Stimulated activated CD4-positive, alpha-beta T cell treated with anti-CD3 and anti-CD28 coated beads, Interleukin-12 subunit alpha, Interleukin-12 subunit beta, amount 100 ng/mL, for 48 hours (primary cell): Measurements from ENCODE around the gene ADAMTS13.

Experiments used
- DNase-seq, 3 donors: peaks; one replicate each; pipeline ENCODE4 v3.0.0-alpha.2; 2020; ENCODE audit warnings: low read depth in 2 of 3, low spot score in 1 of 3

The ADAMTS13 gene

DNA sequence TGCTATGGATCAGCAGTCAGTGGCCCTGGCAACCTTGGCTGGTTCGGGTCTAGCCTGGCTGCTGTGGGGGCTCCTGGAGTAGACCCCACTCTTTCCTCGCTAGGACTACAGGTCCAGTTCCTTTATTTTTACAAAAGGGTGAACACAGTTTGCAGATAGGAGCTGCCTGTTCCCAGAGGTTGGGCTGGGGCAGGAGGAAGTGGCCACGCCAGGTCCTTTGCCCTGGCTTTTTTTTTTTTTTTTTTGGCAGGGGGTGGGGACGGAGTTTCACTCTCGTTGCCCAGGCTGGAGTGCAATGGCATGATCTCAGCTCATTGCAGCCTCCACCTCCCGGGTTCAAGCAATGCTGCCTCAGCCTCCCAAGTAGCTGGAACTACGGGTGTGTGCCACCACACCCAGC, 48.8 kb downstream of the ADAMTS13 start:
- no peak for DNase-seq

DNA sequence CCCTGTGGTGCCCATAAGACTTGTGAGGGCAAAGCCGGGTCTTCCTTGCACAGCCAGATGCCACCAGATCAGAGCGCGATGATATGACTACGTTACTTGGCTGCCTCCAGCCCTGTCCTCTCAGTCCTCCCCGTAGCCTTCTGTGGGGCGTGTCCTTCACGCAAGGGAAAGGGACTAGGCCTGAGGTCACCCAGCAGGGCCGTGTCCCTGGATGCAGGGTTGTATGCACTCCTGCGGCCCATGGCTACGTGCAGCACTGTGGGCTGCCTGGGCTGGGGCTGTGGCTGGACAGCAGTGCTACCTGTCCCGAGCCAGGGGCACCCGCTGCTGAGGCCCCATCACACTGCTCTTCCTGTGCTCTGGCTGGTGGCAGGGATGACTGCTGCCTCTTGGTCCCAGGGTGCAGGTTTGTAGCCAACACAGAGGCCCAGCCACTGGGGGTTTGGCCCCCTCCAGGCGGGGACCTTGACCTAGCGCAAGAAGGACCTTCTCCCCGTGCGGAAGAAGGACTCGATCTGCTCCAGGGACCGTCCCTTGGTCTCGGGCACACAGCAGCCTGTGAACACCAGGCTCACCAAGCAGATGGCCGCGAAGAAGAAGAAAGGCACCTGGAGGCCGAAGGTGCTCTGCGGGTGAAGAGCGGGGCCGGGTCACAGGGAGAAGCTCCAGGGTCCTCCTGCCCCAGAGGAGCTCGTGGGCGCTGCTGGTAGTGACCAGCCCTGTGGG, 49.5 kb downstream of the ADAMTS13 start:
- DNase-seq, result no peak

DNA sequence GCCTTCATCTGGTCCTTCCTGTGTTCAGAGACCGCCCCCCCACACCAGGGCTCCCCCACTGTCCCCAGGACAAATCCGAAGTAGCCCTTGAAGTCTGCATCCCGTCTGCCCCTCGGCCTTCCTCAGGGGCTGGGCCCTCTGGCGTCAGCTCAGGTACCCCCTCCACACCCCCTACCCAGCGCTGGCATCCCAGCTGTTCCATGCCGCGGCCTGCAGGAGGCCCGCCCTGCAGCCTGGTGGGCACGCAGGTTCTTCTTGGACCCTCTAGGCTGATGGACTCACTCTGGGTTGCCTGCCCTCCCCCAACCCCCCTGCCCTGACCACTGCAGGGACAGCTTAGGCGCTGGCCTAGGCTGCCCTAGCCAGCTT, 50.1 kb downstream of the ADAMTS13 start:
- DNase-seq, result no peak

DNA sequence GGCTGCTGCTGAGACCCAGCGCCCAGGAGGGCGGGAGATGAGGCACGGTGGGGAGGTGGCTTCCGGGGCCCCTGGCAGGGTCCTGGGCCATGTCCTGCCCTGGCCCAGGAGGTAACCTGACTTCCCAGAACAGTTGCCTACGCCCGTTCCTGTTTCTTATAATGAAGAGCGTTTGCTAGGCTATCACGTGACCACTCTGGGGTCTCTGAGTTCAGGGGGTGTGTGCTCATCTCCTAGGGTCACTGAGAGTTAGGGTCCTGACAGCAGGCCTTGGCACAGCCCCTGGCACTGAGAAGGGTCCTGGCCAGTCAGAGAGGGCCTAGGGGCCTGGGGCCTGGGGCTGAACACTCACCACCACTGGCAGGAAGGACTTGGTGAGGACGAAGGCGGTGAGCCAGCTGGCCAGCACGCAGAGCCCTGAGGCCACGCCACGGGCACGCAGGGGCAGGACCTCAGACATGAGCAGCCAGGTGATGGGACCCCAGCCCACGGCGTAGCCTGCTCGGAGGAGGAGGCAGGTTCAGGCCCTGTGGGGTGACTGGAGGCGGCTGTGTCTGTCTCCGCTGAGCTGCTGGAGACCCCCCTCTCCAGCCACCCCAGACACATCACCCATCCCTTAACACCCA, 50.7 kb downstream of the ADAMTS13 start:
- DNase-seq, result no peak

DNA sequence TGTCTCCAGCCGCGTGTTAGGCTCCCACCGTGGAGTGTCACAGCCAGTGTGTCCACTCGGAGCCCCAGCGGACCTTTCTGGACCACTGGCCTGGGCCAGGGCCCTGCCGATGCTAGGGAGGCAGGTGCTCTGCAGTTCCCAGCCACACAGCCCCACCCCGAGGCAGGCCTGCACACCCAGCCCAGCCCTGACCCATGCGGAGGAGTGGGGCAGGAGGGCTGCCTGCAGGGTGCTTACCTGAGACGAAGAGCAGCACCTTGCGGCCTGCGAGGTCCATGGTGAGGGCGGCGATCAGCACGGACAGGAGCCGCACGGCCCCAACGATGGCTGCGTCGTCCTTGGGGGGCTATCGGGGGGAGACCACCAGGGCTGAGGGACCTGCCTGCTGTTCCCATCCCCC, 51.6 kb downstream of the ADAMTS13 start:
- no peak for DNase-seq

DNA sequence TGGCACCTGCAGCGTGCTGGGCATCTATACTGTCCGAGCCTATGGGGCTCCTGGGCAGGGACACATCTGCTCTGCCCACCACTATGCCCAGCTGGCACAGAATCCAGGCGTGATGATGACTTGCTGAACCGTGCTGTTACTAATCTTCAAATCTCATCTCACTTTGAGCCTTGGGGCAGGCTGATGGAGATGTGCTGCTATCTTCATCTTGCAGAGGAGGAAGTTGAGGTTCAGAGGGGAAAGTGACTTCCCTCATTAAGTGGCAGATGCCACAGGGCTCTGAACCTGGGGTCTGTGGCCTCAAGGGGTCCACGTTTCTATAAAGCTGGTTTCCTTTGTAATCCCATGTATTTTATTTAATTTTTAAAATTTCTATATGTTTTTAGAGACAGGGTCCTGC, 52.0 kb downstream of the ADAMTS13 start:
- no peak for DNase-seq

DNA sequence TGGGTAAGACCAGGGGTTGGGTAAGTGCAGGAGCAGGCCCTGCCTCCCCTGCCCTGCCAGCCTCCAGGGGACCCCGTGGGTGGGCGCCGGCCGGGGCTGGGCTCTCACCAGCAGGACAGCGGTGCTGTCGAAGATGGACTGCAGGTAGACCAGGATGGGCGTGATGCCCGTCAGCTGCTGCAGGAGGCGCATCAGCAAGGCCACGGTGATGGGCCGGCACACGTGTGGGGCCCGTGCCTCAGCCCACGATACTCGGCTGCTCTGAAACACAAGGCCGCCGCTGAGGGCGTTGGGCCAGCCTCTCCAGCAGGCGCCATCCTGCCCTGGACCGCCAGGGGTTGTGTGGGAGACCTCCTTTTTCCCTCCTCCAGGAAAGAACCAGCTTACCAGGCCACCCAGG, 52.7 kb downstream of the ADAMTS13 start:
- DNase-seq, result no peak

DNA sequence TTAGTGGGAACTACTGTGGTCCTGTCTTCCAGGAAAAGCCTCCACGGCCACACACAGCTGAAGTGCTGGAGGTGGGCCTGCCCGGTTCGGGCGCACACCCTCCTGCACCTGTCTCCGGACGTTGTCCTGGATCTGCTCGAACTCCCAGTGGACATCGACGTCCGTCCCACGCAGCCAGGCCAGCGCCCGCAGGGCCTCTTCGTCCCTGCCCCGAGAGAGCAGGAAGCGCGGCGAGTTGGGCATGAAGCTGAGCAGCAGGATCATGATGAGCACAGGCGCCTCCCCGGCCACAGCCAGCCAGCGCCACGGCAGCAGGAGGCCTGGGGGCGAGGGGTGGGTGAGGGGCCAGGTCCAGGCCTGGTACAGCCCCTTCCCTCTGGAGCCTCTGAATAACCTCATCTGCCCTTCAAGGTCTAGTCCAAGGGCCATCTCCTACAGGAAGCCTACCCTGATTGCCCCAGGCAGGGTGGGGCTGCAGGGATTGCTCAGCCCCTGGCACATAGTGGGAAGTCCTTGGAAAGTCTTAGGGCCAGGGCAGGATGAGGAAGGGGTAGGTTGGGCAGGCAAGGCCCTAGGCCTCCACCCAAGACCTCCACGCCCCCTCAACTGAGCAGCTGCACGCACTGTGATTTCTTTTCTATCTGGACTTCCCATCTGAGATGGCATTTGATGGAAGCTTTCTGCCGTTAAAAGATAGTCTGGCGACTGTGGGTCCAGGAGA, 53.3 kb downstream of the ADAMTS13 start:
- DNase-seq, result no peak

DNA sequence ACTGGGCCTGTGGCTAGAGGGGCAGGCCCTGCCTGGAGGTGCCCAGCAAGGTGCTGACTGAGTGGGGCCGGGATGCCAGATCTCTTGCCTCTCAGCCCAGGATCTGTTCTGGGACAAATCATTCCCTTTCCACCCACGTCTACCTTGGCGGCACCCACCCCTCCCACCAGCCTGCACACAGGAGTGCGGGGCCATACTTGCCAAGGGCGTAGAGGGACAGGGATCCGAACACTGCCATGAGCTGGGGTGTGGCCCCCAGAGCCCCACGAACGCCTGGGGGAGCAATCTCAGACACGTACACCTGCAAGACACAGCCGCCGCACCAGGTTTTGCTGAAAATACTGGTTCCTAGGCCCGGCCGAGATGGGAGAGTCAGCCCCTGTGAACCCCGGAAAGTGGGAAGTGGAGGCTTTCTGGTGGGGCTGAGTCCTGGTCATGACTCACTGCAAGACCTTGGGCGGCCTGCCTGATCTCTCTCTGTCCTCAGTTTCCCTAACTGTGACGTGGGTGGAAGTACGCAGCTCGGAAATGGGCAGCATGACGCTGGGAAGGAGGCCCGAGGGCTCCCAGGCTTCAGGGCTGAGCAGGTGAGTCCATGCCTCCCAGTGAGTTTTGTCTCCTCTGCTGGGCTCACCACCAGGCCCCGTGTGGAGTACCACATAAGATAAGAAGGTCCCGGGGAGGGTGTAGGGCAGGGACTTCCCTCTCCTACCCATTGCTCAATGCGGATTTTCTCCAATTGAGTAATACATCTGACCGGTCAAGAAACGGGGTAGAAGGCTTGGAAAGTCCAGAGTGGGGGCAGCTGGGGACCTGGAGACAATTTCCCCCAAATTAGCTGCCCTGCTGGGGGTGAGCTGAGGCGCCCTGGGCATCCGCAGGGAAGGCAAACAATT, 54.1 kb downstream of the ADAMTS13 start:
- no peak for DNase-seq

DNA sequence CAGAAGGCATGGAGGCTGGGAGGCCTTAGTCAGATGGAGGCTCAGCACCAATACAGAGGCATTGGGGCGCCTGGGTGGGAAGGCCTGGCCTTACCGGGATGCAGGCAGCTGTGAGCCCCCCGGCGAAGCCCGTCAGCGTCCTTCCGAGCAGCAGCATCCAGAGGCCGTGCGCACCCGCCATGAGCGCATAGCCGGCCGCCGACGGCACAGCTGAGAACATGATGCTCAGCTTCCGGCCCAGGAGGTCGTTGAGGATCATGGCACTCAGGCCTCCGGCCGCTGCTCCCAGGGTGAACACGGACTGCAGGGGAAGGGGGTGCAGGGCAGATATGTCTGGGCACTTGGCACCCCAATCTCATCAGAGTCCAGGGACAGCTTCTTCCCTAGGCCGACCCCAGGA, 54.8 kb downstream of the ADAMTS13 start:
- DNase-seq, result no peak

DNA sequence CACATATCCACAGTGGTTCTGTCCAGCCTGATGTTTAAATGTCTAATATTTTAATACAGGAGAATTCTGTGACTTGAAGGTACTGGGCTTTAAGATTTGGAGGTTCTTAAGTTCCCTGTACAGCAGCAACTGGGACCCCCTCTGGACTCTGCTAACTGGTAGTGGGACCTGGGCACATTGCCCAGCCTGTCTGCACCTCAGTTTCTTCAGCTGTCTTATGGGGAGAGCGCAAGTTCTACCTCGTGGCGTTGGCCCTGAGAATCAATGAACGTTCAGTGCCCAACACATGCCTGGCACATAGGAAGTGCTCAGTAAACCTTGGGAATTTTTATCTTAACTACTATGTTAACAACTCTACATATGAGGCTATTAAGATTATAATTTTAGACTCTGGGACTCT, 55.3 kb downstream of the ADAMTS13 start:
- DNase-seq, result no peak

DNA sequence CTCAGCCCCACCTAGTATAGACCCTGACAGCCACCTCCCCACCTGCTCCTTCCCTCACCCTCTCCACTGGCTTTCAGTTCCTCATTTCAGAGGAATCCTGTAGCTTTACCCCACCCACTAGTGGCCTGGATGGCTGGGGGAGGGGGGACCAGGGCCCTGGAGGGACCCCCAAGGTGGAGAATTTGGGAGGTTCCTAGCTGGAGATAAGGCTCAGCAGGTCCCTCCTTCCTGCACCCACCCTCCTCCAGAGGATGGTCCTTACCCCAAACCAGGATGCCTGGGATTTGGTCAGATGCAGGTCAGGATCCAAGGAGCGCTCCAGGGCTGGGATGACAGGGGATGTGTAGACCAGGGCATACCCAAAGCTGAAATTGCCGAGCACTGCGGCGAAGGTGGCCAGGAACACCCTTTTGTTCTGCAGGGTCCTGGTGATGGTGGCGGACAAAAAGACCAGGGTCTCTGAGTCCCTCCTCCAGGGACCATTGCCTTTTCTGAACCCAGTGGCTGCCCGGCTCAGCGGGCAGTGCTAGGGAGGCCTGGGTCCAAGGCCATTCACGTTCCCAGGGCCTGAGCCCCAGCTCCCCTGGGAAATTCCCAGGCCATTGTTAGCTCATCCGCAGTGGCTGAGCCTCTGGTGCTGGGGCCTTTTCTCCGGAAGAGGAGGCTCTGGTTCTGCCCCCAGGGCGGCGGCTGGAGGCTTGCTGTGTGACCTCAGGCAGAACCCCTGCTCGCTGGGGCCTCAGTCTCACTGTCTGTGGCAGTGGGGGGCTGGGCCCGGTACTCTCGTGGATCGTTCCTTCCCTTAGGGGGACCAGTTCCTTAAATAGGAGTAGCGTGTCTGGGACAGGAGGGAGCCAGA, 56.1 kb downstream of the ADAMTS13 start:
- DNase-seq, result no peak

DNA sequence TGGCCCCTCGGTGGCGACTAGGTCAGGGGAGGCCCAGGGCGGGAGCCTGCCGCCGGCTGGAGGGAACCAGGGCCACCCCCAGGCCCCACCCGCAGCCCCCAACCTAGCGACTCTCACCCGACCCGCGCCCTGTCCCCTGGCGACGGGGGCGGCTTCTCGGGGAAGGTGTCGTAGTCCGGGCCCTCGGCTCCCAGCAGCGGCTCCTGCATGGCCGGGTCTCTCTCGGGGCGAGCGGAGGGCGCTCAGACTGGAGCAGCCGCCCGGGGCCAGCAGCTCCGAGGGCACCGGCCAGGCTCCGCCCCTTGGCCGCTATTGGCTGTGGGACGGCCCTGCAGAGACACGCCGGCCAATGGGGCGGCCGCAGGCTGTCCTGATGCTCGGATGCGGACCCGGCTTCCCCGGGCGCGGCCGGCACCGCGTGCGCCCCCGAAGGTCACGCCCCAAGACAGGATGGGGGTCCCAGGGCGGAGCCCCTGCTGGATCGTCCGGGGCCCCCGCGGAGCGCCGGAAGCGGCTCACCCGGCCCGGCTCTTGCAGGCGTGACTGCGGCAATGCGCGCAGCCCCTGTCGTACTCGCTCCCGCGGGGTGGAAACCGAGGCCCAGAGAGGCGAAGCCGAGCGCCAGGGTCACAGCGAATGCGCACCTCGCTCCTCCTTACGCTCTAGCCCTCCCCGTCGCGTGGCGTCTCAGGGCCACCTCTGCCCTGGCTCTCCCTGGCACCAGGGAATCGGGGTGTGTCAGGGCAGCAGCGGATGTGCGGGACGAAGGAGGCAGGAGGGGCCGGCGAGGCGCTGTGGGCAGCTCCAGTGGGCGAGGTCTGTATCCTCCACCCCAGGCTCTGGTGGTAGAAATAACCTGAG, 56.9 kb downstream of the ADAMTS13 start, which contains the start of gene SLC2A6:
TSS of gene SLC2A6 (minus strand) at position 249 of the 861 bp plus-strand sequence. CDS start at position 209, 40 bp downstream.
- DNase-seq, result peak; percentile 57 to 75 (median 59)

DNA sequence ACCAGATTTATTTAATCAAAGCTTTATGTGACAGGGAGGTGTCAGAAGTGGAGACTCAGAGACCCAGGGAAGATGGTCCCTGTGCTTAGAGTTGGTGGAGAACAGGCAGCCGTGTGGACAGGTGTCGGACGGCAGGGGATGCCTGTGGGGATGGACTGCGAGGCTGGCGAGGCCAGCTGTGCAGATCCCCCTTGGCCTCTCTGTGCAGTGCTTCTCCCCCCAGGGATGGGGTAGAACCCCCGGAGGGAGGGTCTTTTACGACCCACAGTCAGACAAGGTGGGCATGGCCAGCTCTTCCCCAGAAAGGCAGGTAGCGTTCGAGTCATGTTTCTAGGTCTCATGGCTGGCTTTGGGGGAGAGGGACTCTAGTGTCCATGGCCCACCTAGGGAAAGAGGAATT, 61.4 kb downstream of the ADAMTS13 start:
- DNase-seq, result no peak

DNA sequence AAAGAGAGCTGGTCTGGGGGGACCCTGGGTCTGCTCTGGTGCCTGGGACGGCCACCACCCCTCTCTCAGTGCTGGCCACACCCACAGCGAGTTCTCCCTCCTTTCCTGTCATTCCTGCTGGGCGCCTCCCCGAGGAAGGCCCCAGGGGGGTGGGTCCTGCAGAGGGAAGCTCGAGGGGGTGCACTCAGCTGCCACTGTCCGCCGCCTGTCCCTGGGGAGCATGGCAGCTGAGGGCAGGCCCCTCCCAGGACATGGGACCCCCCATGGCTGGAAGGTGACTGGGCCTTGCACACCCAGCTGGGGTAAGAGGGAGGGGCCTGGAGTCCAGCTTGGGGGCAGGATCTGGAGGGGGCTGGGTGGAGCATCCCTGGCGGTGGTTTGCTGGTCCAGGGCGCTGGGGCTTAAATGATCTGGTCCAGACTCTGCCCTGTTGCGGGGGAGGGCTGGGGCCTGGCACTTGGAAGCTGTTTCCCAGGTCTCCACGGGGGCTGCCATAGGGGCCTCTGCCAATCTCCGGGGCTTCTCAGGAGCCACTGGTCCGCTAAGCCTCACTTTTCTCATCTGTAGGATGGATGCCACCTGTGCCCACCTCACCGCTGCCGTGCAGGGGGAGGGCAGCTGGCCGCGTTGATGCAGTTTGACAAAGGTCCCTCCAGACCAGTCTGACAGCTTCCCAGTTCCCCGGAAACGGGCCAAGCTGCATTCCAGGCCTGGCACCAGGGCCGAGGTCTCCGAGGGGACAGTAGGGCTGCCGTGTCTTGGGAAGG, 62.7 kb downstream of the ADAMTS13 start:
- no peak for DNase-seq

DNA sequence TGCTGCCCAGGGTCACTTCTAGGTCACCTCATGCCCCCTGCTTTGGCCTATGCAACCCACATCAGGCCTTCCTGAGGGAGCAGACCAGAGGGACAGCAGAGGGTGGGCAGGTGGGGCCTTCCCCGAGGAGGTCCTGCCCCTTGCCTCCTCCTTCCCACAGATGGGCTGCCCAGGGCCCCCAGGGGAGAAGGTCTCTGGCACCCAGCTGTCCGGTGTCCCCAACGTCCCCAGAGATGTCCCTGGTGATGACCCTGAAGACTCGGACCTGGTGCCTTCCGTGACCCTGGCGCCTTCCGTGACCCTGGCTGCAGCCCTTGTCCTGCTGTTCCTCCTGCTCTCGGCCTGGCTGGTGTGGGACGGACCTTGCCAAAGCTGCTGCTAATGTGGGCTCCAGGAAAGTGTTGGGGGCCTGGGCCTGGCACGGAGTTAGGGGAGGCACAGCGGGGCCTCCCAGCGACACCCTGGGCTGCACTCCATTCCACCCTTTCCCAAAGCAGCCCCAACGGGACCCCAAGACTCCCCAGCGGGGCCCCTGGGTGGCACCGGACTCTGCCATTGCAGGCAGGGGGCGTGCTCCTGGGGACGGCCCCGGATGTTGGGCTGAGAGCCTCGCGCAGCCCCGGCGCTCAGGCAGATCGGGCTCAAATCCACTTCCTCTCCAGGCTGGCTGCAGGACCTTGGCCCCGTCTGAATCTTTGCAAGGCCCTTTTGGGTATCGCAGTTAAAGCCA, 63.5 kb downstream of the ADAMTS13 start:
- DNase-seq, result no peak

DNA sequence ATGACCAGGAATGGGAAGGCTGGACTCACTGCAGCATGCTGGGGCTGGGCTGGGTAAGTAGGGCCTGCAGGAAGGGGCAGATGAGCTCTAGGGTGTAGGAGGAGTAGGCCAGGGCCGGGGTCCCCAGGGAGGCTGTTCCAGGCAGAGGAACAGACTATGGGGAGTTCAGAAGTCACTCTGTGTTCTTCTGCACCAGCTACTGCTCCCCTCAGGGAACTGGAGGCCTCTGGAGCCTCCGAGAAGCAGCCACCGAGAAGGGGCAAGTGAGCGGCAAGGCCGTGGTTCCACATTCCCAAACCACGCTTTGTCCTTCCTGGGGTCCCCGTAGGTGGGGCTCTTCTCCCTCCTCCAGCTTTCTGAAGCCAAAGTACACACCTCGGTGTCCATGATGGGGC, 65.2 kb downstream of the ADAMTS13 start:
- no peak for DNase-seq

DNA sequence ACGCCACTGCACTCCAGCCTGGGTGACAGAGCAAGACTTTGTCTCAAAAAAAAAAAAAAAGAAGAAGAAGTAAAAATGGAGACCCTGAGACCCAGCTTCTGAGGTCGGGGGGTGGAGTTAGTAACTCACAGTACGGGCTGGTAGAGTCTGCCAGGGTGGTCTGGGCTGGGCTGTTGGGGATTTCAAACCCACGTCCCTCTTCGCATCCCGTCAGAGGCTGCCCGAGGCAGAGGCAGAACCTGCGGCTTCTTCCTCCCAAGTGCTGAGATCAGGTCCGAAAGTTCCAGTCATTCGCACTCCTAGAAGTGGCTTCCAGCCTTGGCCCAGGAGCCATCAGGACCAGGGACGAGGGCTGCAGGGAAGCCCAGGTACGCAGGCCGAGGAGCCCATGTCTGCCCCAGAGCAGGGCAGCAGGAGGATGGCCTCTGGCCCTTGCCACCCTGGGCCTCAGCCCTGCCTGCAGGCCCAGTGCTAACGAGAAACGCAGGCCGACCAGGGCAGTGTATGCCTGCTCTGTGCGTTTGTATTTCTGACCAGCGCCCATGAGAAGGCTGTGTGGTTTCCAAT, 66.6 kb downstream of the ADAMTS13 start:
- DNase-seq, result no peak
